ENCODE results near the gene SLIT1.

Gene SLIT1

DNA sequence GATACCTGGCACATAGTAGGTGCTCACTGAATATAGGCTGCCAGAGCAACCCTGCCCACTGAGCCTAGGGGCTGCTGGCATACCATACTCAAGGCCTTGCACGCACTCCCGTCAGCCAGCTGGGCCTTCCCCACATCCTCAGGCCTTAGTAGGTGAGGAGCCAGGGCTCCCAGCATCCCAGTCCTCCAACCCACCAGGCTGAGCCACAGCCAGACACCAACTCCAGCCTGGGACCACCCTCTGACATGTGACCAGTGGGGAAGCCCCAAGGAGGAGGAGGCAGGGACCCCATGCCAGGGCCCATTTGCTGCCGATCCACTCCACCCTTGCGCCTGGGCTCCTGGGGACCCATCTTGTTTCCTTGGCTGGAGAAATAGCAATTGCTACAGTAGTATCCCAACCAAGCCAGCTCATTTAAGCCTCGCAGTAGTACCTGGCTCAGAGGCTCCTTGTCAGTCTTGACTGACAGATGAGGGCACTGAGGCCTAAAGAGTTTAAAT lies 11.4 kb downstream of the SLIT1 start:
- DNase-seq (ENCODE audit: low read depth in 2 of 3, low spot score in 2 of 3): no peak

- no peak for DNase-seq (ENCODE audit: low read depth in 2 of 3, low spot score in 2 of 3)
These were observed 12.7 kb downstream of the SLIT1 start for GRCh38 chr10:97173036-97173435.

DNA sequence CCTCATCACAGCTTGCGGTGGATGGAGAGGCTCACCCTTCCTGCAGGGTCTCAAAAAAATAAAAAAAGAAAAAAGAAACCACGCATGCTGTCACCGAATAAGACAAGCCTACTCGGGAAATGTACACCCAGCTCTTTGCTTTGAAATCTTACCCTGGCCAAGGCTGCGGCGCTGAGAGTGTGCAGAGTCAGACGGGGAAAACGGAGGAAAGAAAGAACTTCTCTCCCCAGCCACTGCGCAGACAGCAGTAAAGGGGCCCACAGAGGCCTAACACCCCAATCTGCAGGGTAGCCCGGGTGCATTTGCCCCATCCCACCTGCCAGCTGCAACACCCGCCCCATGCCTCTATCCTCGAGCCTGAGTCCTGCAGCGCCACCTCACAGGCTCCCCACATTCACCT lies 14.8 kb downstream of the SLIT1 start:
- no peak for DNase-seq (ENCODE audit: low read depth in 2 of 3, low spot score in 2 of 3)

DNA sequence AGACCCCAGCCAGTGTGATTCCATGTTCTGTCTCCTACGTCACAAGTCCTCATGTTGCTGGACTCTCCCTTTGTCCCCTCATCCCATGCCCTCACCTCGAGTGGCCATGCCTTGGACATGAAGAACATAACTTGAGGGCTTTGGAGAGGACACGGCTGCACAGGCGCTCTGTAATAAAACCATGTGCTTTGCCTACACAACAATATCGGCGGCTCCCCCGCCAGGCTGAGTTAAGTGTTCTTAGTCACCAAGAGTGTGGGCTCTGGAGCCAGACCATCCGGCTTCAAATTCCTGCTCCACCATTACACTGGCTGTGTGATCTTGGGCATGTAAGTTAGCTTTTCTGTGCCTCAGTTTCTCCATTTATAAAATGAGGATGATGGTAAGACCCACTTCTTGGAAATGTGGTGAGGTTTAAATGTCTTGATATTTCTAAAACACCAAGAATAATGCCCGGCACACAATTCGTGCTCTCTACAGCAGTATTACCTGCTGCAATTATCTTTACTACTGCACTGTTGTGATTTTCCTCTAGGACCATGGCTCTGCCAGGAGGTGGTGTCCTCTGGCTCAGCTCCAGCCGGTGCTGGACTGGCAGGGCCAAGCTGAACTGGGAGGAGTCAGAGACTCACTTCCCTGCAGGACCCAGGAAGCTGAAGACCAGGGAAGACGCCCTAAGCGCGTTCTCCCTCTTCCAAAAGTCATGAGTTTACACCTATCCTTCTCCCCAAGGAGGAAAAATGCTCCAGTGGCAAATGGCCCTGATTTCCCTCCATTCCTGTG lies 15.7 kb downstream of the SLIT1 start:
- DNase-seq (ENCODE audit: low read depth in 2 of 3, low spot score in 2 of 3): no peak

DNA sequence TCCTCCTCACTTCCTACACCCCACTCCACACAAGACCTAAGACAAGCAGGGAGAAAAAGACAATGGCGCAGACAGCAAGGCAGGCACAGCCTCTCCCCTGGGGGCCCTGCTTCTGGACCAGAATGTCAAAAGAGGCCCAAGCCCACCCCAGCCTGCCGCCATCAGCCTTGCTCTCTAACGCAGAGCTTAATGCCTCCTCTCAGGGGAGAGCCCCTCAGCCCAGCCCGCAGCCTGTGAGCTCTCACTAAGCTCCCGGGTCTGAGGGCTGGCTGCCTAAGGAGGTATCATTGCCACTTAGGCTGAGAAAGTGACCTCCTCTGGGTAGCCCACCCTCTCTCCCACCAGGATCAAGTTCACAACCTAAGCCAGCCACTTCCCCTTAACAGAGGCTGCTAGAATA lies 16.7 kb downstream of the SLIT1 start:
- DNase-seq (ENCODE audit: low read depth in 2 of 3, low spot score in 2 of 3): no peak

DNA sequence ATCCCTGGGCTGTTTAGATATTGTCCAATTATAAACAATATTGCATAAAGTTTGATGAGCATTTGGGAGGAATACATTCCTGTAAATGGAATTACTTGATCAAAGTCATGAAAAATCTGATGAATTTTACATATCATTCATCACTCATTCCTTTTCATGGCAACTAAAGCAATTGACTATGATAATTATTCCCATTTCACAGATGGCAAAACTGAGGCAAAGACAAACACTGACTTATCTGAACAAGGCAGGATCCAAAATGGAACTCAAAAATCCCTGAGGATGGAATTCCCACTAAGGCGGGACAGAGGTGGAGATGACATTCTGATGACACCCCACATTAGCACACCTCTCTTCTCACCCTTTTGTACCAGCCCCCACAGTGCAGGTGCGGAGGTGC lies 17.1 kb downstream of the SLIT1 start:
- no peak for DNase-seq (ENCODE audit: low read depth in 2 of 3, low spot score in 2 of 3)

DNA sequence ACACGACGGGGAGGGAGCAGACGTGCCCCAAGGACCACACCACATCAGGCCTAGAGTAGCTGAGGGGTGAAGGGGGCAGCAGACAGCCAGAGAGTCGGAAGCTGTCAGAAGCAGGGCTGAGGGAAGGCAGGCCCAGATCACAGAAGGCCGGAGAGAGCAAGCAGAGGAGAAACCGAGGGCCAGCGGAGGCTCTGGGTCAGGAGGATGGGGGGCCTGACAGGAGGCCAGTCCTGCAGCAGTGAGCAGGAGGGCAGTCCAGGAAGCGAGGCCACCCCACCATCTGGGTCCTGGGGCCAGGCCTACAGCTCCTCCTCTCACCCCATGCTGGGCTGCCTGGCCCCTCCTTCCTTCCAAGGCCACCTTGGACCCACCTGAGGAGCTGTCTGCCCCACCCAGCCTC lies 20.3 kb downstream of the SLIT1 start:
- DNase-seq (ENCODE audit: low read depth in 2 of 3, low spot score in 2 of 3): no peak

DNA sequence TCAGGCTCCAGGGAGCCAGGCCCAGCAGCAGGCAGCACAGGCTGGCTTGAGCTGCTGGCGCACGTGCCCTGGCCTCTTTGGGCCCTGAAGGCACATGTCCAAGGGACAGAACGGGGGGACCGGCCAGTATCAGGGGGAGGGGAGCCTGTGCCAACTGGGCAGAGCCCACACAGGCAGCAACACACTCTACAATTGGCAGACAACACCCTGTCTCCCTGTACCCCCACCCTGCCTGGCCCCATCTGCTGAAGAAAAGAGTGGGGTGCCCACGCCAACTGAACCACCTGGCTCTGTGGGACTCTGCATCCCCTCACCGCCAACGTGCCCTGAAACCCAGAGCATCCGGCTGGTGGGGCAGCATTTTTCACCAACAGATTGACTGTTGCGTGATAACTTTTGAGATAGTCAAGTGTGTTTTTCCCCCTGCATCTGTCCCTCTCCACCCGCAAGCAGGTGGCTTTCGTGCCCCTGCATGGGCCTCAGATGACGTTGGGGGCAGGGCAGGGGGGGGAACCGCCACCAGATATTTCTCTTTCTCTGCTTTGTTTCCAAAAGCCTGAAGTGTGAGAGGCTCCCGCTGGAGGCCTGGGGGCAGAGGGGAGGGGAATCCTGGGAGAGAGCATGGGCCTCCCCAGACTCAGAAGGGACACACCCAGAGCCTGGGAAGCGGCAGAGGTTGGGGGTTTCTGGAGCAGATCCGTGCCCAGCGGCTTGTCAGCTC lies 21.8 kb downstream of the SLIT1 start:
- no peak for DNase-seq (ENCODE audit: low read depth in 2 of 3, low spot score in 2 of 3)

DNA sequence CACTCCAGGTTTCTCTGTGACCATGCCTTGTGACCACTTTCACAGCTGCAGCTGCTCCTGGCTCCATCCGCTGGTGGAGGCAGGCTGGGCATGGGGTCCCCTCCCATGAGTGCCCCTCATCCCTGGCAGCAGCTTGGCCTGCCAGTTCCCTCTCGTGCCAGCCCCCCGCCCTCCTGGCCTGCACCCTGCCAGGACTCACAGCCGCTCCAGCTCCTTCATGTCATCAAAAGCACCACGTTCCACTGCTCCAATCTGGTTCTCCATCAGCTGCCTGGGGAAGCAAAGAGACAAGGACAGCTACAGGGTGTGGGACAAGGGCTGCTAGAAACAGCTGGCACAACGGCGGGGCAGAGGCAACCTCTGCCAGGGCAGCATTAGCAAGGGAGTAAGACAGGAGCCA lies 22.6 kb downstream of the SLIT1 start:
- DNase-seq (ENCODE audit: low read depth in 2 of 3, low spot score in 2 of 3): no peak

DNA sequence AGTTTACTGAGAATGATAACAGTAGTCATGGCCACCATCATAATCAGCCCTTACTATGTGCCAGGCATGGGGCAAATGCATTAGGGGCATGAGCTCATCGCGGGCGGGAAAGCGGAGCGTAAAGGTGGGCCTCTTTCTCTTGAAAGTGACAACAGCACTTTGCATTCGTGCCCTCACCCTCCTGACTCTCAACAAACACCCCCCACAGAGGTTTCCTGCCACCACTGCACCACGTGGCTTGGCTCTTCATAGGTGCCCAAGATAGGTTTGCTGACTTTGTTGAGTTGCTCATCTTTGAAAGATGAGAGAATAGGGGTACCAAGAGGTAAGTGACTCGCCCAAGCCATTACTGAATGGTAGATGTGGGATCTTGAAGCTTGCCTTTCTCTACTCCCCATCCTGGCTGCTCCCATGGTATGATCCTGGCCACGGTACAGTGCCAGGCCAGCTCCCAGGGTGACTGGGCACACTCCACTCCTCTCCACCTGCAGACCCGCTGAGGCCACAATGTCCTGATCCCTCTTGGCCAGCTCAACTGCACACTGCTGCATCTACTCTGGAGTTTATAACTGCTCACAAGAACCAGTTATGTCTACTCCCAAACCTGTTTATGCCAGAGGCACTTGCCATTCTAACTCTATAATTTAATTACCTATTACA lies 26.0 kb downstream of the SLIT1 start:
- no peak for DNase-seq (ENCODE audit: low read depth in 2 of 3, low spot score in 2 of 3)

DNA sequence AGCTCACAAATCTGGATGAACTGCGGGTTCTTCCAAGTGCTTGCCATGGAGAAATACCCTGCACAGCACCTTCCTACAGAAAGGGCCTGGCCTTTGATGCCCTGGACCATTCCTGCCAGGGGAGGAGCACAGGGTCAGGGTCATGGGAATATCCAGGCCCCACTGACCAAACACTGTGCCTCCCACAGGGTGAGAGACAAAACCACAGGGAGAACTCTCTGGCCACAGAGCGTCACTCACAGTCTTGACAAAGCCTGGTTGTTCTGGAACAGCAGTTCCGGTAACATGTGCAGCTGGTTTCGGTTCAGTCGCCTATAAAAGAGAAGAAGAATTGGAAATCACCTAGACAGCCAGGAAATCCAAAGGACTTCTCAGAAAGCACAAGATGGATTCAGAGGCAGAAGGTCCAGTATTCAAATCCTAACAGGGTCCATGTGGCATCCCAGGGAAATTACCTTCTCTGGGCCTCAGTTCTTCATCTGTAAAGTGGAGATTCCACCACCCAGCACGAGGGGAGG lies 28.1 kb downstream of the SLIT1 start:
- no peak for DNase-seq (ENCODE audit: low read depth in 2 of 3, low spot score in 2 of 3)

GRCh38 chr10:97154781-97155180 lies 31.0 kb downstream of the SLIT1 start:
- no peak for DNase-seq (ENCODE audit: low read depth in 2 of 3, low spot score in 2 of 3)

- no peak for DNase-seq (ENCODE audit: low read depth in 2 of 3, low spot score in 2 of 3)
These were observed 31.6 kb downstream of the SLIT1 start for GRCh38 chr10:97154162-97154561.

GRCh38 chr10:97153270-97153850 lies 32.4 kb downstream of the SLIT1 start:
- no peak for DNase-seq (ENCODE audit: low read depth in 2 of 3, low spot score in 2 of 3)

- no peak for DNase-seq (ENCODE audit: low read depth in 2 of 3, low spot score in 2 of 3)
These were observed 34.3 kb downstream of the SLIT1 start for GRCh38 chr10:97151307-97151914.

DNA sequence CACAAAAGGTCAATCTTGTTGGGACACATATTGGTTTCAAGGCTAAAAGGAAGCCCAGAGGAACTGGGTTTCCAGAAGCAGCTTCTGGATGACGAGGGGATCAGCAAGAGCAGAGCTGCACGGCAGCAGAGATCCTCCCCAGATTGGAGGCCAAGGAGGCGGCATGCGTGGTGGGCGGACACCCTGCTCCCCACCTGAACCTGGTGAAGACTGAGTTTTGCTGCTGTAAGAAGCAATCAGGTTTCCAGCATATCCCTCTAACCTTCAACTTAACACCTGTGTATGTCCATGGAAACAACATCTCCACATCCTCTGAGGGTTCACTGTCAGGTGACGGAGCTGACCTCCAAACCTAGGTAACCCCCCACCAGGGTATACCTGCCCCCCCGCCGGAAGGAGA lies 35.1 kb downstream of the SLIT1 start:
- DNase-seq (ENCODE audit: low read depth in 2 of 3, low spot score in 2 of 3): no peak

DNA sequence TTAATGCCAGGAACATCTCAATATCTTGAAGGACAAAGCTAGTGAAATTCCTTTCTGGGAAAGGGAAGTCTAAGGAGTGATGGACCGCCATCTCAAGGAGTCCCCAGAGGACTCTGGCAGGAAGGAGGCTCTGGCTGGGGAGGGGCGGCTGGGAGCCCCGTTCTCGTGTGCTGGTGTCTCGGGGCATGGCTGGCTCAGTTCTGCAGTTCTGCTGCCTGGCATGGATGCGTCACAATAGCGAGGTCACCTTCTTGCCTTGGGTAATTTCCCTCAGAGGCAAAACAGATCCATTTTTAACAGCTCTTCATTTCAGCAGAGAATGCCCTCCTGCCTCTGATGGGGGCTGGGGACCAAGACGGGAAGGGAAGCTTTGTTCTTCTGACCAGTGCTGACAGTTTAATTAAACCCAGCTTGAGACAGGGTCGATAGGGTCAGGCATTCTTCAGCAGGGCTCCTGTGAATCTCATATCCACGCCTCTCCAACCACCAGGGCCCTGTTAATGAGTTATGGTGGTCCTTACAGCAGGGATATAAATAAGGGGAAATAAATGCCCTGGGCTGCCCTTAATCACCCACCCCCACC lies 35.7 kb downstream of the SLIT1 start:
- no peak for DNase-seq (ENCODE audit: low read depth in 2 of 3, low spot score in 2 of 3)

DNA sequence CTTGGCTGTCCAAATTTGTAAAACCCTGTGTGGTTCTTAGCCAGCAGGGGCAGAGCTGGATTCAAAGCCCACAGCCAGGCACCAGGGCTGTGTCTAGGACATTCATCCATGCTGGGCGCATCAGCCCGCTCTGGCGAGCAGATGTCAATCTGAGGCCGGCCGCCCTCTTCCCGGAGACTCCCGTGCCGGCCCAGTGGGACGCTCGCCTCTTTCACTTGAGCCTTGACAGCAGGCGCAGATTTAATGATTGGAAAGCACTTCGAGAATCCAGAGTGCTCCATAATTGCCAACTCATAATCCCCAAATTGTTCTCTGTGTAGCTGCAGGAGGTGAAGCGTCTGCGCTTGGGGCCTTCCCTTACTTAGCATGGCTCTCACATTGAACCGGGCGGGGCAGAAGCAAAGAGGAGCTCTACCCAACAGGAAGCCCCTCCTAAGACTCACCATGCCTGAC lies 36.7 kb downstream of the SLIT1 start:
- DNase-seq (ENCODE audit: low read depth in 2 of 3, low spot score in 2 of 3): no peak

- no peak for DNase-seq (ENCODE audit: low read depth in 2 of 3, low spot score in 2 of 3)
These were observed 41.5 kb downstream of the SLIT1 start for GRCh38 chr10:97144297-97144696.

DNA sequence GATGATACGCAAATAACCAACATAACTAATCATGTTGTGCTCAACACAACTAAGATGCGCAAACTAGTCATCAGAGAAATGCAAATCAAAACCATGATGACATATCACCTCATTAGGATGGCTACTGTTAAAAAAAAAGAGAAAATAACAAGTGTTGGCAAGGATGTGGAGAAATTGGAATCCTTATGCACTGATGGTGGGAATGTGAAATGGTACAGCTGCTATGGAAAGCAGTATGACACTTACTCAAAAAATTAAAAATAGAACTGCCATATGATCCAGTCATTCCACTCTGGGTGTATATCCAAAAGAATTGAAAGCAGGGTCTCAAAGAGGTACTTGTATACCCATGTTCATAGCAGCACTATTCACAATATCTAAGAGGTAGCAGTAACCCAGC lies 42.9 kb downstream of the SLIT1 start:
- DNase-seq (ENCODE audit: low read depth in 2 of 3, low spot score in 2 of 3): no peak
